ENCODE data around the gene CSKMT. TPM values are rescaled to one million over a fixed set of nuclear protein-coding genes. Genes with fewer than 3 reads are reported as not detected.

The CSKMT gene
- total RNA-seq, 4 donors from 2014 or later: 9.1 to 13.5 (median 9.2) TPM; not detected in 1

GRCh38 chr11:62622476-62623089 lies 42.5 kb upstream of the CSKMT start:
- H3K27me3 ChIP-seq: no peaks in the 10 kb centered on the region
- H3K27ac ChIP-seq: peak overlapping the region; percentile 72 to 96 (median 88)
- DNase-seq: no peak
- H3K9me3 ChIP-seq: no peaks in the 10 kb centered on the region
- H3K4me3 ChIP-seq: peak overlapping the region in 3 of 4 donors; percentile 57 to 99 (median 80)
- H3K4me1 ChIP-seq: peaks cover 2 to 15% (median 8%) of the 10 kb centered on the region in 4 donors
- TF ChIP-seq CTCF (IDR thresholded peaks at IDR 0.05): no peak
- no peak for TF ChIP-seq POLR2A (IDR thresholded peaks at IDR 0.05)
- peaks cover 0 to 28% (median 0%) of the 10 kb centered on the region in 3 donors for H3K36me3 ChIP-seq

GRCh38 chr11:62627713-62628112 lies 37.4 kb upstream of the CSKMT start:
- Histone ChIP-seq H3K9me3 (no peaks in the 10 kb centered on the region), H3K27ac (no peak overlapping the region), H3K4me1 (no peaks in the 10 kb centered on the region), H3K27me3 (no peaks in the 10 kb centered on the region), H3K4me3 (no peak overlapping the region), H3K36me3 (peaks cover 0 to 76% (median 6%) of the 10 kb centered on the region in 3 donors)
- TF ChIP-seq POLR2A (IDR thresholded peaks at IDR 0.05) (no peak), CTCF (IDR thresholded peaks at IDR 0.05) (peak in 1 of 6 experiments; percentile 3)
- DNase-seq: no peak

- Histone ChIP-seq H3K27me3 (no peaks in the 10 kb centered on the region), H3K4me1 (no peaks in the 10 kb centered on the region), H3K27ac (no peak overlapping the region), H3K9me3 (no peaks in the 10 kb centered on the region), H3K36me3 (peaks cover 0 to 97% (median 6%) of the 10 kb centered on the region in 3 donors), H3K4me3 (no peak overlapping the region)
- no peak for DNase-seq
- TF ChIP-seq CTCF (IDR thresholded peaks at IDR 0.05) (no peak), POLR2A (IDR thresholded peaks at IDR 0.05) (no peak)
Observed at GRCh38 chr11:62632492-62632891, 32.6 kb upstream of the CSKMT start.

- TF ChIP-seq POLR2A (IDR thresholded peaks at IDR 0.05): no peak
- no peak for TF ChIP-seq CTCF (IDR thresholded peaks at IDR 0.05)
- Histone ChIP-seq H3K4me1 (peaks cover 0 to 22% (median 6%) of the 10 kb centered on the region in 4 donors), H3K9me3 (no peaks in the 10 kb centered on the region), H3K36me3 (peaks cover 0 to 44% (median 0%) of the 10 kb centered on the region in 3 donors), H3K4me3 (no peak overlapping the region), H3K27ac (no peak overlapping the region), H3K27me3 (no peaks in the 10 kb centered on the region)
- DNase-seq: no peak
Observed at GRCh38 chr11:62644220-62644619, 20.9 kb upstream of the CSKMT start.

- no peaks in the 10 kb centered on the region for H3K9me3 ChIP-seq
- H3K27me3 ChIP-seq: no peaks in the 10 kb centered on the region
- peak overlapping the region; percentile 68 to 99 (median 90) for H3K4me3 ChIP-seq
- H3K4me1 ChIP-seq: peaks cover 0 to 22% (median 6%) of the 10 kb centered on the region in 4 donors
- no peak for TF ChIP-seq POLR2A (IDR thresholded peaks at IDR 0.05)
- no peak for TF ChIP-seq CTCF (IDR thresholded peaks at IDR 0.05)
- peaks cover 0 to 45% (median 0%) of the 10 kb centered on the region in 3 donors for H3K36me3 ChIP-seq
- peak overlapping the region; percentile 79 to 93 (median 92) for H3K27ac ChIP-seq
- DNase-seq: no peak
Observed at GRCh38 chr11:62645671-62645945, 19.5 kb upstream of the CSKMT start.

Measured in Peyer's patch (tissue), 4 donors.